HG03520 (cell line): Measurements from ENCODE around the gene TGFBR1.

Experiments
- ATAC-seq: cut with Tn5 transposase; IDR thresholded peaks from one replicate; pipeline ENCODE4 v1.9.1; 2021; ENCODE audit warnings: mild to moderate bottlenecking, moderate library complexity; ENCODE audit not compliant: unreplicated experiment

The TGFBR1 gene

DNA sequence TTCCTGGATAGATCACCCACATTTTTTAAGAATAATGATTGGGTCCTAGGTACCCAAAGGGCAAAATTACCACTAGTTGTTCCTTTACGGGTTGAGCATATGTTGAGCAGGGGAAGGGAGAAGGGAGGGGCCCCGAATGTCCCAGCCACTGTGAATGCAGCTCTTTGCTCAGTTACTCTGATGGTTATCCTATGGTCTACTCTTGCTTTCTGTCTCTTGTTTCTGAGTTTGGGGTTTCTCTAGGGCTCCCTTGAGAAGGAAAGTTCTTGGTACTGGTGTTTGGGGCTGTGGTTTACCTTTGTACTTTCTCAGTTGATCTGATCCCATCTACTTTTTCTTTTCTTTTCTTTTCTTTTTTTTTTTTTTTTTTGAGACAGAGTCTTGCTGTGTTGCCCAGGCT is 61.2 kb downstream of the TGFBR1 start:
- no peak for ATAC-seq

DNA sequence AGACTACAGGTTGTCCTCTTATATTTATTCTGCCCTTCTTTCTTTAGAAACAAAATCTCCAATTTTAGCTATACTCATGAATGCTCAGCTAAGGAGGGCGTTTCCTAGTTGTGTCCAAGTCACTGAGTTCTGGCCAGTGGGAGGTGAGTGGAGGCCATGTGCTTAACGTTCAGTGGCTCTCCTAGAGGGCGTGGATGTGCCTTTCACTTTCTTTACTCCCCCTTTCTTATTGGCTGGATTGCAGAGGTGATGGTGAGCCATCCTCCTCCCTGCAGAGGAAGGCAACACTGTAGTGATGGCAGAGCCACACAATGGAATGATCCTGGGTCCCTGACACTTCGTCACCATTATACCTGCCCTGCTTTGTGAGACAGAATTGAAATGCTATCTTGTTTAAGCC is 62.2 kb downstream of the TGFBR1 start:
- no peak for ATAC-seq

DNA sequence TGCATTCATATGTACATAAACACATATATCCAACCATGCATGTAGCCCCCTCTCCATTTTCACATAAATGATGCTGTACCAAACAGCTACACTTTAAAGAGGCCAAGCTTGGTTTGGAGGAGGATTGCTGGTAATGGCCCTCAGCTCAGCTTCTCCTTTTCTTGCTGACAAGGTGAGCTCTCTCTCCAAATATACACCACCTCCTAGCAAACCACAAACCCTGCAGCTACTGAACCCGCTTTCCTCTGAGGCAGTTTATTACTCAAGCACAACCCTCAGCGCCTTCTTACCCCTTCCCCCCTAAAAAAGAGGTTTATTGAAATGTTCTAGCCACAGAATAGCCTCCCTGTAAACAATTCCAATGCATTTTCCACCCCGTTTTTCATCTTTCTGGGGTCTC is 62.8 kb downstream of the TGFBR1 start:
- ATAC-seq = no peak

DNA sequence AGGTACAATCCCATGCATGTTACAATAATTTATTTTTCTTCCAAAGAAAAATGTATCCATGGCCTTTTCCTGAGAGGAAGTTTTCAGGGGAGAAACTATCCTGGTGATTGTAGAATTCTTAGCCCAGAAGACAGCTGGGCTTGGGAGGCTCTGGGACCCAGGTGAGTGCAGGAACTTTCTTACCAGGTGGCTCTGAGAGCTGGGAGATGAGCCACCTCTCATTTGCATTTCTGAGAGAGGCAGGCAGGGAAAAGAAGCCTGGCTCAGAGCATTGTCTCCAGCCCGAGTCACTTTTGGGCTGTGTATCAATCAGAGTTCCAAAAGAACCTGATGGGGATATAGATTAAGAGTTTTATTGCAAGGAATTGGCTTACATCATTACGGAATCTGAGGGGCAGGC is 64.2 kb downstream of the TGFBR1 start:
- no peak for ATAC-seq

DNA sequence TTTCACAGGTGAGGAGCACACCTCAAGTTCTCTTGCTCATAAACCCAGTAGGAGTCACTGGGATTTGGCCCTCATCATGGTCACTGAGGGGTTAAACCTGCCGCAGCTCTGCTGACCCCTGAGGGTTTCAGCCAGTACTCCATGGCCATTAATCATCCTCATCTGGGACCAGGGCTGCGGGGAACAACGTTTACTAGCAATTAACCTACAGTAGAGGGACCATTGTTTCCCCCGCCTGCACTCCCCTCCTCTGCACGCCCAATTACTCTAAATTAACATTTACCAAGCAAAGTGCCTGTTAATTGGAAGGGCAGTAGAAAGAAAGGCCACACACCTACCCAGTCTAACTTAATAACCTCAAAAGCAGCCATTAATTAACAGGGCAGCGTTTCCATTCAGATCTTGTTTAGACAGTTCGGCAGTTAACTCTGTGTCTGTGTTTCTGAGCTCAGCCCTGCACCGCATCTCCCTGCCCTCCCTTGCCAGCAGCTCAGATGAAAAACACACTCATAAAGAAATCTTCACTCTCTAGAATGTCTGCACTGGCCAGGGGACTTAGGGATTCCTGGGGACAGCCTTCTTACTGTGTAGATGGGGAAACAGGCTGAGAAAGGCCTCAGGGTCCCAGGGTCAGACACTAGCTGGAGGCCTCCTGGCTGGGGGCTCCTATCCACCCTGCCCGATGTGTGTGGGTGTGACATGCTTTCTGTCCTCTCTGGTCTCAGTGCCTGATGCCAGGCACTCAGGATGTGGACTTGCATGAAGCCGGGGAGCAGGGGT is 65.3 kb downstream of the TGFBR1 start:
- no peak for ATAC-seq

DNA sequence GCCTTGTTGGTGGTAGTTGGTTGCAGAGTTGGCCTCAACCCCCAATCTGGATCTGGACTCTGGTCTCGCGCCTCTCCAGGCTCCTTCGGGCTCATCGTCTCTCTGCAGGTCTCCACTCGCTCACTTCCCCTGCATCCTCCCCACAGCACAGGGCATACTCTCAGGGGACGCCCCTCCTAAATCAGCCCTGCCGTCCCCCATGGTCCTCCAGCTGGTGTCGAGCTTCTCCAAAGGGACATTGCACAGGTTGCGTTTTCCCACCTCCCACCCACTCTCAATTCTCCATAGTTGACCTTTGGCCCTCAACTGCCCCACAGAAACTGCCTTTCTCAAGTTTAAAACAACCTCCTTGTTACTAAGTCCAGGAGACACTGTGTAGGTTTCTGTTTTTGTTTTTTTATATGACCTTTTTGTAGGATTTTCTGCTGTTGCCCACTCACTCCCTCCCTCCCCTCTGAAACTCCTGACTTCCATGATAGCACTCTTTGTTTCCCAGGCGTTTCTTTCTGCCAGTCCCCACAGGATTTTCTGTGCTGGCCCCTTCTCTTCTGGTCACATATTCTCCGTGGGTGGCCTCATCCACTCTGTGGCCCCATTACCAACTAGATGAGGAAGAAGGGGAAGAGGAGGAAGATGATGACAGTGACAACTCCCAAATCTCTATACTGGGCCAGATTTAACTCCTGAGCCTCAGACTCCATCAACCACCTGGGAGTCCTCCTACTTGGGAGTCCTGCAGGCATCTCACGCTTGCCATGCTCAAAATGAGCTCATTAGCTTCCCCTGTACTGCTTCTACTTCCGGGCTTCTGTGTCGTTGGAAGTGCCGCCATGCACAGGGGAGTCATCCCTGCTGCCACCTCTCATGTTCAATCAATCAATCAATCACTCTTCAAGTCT is 66.6 kb downstream of the TGFBR1 start:
- ATAC-seq = no peak

DNA sequence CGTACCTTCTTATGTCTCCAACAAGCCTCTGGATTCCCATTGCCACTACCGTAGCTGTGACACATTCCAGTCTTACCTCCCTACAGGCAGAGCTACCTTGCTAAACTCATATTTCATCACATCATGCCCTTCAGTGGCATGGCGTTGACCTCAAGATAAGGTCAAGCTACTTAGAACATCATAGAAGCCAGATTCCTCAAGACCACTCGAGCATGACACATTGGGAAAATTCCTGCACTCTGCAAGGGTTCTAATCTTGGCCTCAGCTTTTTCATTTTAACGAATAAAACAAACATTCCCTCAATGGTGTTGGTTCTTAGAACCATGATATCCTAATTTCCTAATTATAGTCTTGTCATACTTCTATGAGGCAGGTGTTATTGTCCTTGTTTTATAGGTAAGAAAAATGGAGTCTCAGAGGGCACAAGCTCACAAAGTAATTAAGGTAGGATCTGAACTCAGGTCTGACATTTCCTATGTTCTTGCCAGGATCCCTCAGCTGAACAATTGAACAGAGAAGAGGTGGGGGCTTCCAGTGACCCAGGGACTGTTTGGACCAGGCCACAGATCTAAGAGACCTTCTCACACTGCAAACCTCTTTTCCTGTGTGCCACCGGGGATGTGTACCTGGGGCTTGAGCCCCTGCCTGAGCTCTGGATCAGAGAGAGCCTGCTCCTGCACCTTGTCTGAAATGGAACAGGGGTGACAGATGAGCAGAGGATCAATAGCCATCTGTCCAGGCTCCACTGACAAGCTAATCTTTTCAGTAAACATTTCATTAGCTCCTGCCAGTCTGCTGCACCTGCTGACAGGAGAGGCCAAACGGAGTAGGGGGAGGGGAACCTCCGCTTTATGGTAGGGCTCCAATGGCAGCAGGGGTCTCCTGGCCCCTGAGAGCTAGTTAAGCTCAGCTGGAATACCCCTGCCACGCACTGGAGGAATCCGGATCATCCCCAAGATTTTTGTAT is 67.5 kb downstream of the TGFBR1 start:
- ATAC-seq = no peak

DNA sequence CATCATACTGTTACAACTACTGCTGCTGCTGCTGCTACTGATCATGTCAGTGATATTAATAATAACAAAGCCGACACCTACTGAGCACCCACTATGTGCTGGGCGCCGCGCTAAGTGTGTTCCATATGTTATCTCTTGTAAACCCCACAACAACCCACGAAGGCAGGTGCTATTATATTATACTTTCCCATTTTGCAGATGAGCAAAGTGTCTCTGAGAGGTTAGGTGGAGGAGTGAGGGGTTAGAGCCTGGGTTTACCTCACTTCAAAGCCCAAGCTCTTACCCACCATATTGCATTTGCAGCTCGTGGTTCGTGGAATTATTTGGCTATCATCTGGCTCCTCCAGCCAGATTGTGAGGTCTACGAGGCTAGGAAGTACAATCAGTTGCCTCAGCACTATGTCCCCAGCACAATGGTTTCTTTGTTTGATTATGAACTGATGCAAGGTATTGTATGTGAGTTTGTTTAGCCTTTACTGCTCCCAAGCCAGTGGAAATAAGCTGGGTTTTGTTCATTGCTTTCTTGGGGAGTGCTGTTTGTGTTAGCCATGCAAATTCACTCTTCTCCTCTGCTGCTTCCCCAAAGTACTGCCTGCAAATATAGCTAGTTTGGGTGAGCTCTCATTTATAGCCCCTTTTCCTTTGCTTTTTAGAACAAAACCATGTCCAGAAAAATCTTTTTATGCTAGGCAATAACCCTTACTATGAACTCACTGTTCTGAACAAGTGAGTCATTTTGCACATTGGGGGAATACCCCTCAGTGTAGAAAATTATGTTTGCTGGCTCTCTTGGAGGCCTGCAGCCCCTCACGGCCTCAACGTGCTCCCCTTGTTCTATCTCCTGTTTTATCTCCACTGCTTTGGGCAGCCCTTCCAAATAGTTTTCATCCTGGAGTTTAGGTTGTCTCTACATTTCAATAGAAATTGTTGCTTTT is 68.9 kb downstream of the TGFBR1 start:
- peak; percentile 55 for ATAC-seq

DNA sequence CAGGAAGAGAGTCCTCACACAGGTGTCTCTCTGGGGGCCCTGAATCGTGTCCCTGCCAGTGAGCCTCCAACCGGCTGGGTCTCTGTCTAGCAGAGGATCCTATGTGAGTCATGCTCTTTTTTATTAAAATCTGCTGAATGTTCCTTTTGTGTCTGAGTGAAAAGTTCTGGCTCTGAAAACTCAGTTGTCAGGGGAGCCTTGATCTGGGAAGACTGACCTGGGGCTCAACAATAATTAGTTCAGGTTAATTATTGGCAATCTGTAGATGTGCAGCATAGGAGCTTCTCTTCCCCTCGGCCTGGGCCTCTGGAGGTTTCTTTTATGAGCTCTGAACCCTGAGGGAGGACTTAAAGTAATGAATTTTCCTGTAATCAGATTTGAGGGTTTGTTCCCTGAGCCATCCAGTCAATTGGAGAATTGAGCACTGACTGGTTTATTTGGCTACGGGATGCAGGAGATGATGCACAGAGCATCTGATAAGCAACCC is 71.7 kb downstream of the TGFBR1 start:
- no peak for ATAC-seq

DNA sequence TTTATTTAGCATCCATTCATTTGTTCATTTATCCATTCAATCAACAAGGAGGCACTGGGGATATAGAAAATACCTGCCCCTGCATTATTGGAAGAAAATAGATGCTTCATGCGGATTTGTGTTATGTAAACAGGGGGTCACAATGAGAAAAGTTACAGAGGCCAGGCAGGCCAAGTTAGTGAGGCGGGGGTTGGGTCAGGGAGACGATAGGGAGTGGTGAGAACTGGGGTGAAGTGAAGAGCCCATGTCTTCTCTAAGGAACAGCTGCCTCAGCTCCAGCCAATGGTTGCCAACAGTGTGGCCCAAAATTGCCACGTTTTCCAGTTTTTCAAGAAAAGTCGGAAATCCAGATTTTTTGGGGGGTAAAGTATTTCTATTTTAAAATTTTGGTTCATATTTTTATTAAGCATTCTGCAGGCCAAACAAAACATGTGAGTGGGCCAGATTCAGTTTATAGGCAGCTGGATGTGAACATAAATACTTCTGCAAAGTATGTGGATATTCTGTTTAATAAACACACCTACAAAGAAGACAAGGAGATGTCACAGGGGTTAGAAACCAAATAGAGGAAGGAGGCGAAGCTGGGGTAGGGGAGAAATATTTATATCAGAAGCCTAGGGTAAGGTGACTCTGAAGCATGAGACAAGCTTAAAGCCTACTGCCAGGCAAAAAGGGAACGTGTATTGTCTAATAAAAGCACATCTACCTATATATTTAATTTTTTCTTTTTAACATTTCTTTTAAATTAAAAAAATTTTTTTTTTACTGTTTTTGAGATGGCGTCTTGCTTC is 72.9 kb downstream of the TGFBR1 start:
- ATAC-seq = no peak

DNA sequence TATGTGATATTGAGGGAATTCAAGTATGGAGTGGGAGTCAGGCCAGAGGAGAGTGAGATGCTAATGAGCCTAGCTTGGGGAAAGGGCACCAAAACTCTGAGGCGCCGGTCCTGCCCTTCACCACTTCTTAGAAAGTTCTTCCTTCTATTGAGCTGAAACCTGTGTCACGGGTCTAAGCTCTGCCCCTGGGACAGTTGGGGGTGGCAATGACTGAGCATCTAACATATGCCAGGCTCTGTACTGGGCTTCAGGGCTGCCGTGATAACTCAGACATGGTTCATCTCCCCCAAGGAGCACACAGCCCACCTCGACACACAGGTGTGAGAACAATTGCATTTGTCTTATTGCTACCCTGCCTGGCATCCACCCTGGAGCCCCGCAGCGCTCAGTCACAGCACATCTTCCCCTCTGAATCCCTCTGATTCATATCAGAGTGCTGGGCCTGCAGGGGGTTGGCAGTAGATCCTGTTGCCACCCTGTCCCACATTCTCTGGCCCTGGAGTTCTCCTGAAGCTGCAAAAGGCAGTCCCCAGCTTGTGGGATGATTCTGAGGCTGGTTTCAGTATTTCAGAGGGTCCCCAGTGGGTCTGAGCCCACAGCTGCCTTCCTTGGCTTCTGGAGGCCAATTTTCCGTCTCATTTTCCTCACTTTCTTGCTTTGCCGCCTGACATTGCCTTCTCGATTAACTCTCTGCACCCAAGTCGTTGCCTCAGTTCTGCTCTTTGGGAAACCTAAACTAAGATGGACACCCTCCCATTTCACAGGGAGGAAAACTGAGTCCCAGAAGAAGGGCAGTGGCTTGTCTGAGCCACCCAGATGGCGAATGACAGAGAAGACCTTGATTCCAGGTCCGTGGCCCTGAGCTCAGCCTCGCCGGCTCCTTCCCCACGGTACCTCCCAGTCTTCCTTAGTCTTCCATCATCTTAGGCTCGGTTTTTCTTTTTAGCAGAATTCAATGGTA is 74.3 kb downstream of the TGFBR1 start:
- ATAC-seq = no peak

DNA sequence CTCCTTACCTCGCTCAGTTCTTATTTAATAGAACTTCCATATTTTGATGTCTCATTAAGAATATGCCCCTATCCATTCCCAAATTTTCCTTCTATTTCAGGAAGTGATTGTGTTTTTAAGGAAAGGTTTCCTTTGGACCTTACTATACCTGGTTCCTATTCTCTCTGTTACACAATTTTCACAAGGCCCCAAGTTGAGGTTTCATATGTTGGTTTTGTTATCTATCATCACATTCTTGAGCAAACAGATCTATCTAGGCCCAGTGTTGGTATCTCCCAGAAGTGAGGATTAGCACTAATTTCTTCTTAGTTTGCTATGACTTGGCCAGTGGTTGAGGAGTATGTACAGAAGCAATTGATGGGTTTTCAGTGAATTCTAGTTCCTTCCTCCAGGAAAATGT is 75.3 kb downstream of the TGFBR1 start:
- ATAC-seq = no peak

DNA sequence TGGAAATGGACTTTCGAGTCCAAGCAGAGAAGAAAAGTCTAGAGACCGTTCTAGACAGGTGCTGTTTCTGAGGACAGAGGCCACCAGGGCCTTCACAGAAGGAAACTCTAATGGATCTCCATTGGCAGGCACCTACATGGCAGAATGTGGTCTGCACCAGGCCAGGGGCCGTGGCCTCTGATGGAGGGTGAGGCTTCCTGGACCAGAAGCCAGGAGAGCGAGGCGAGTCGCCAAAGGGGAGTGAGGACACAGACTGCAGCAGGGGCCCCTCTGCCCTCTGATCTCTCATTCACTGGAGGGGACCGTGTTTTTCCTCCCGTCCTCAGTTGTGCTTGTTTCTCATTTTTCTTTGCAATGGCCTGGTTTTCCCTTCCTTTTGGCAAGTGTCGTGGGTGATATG is 75.7 kb downstream of the TGFBR1 start:
- no peak for ATAC-seq

DNA sequence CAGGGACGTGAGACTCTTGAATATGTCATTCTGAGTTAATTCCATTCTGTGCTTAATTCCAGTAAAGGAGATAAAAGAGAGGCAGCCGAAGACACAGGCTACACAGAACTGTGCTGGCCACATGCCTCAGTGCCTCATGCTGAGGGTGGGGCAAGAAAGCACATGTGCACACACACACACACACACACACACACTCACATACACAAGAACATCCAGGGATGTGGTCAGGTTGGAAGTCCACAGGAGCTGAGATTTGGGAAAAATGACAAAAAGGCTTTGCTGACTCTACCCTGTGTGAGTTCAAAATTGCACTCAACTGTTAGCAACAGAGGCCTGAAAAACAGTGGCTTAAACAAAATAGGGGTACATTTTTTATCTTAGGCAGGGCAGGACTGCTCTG is 76.3 kb downstream of the TGFBR1 start:
- ATAC-seq = no peak

DNA sequence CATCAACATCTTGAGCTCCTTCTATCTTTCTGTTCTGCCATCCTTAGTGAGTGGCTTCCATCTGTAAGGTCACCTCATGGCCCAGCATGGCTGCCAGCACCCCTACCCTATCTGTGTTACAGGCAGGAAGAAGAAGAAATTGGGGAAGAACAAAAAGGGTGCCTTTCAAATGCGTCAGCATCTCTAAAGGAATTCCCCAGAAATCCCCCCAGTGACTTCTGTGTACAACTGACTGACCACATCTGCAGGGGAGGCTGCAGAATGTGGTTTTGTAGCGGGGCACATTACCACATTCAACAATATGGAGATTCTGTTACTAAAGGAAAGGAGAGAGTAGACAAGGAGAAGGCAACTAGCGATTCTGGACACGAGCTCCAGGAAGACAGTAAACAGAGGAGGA is 76.7 kb downstream of the TGFBR1 start:
- peak; percentile 39 for ATAC-seq

DNA sequence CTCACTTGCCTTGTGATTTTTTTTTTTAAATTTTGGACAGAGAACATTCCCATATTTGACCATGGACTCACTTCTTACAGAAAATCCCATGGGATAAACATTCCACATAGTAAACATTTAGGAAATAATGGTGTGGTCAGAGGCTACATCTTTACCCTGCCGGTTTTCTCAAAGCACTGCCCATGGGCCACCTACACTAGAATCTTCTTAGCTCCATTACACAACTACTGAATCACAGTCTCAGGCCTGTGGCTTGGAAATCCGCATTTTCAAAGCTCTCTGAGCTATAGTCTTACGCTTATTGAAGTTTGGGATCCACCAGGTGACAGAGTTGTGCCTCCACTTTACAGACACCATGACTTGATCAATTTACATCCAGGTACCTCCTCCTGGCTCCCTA is 77.4 kb downstream of the TGFBR1 start:
- no peak for ATAC-seq

DNA sequence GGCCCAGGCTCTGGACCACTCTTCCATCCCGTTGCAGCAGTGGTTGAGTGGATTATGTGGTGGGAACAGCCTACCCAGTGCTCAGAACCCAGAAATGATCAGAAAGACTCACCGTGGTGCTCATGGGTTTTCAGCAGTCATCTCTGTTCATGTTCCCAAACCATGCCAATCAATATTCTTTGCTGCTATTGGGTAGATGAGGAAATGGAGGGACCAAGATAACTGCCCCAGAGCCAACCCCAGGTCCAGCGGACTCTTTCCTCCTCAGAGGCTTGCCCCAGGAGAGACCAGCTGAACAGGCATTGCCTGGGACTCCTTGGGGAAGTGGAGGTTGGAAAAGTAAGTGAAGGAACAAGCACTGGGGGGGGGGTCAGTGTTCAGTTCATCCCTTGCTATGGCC is 78.7 kb downstream of the TGFBR1 start:
- ATAC-seq = no peak

DNA sequence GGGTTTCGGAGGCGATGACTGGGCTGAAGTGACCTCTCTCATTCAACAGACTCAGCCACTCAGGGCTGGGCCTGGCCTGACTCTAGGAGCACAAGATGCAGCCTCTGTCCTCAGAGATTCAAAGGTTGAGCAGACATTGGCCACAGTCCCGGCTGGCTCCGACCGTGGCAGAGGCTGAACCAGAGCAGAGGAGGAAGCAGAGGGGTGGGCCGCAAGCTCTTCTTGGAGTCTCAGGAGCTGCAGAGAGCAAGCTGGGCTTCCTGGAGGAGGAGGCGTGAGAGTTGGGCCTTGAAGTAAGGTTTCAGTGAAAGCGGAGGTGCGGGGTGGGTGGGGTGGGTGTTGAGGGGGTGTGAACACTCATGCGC is 79.2 kb downstream of the TGFBR1 start:
- no peak for ATAC-seq
